Nephron (organoid): ENCODE measurements around the gene DIPK1B.

Experiments used
- H3K27ac Mint-ChIP-seq, 3 experiments: 2 replicates each; pipeline ENCODE4 v1.8.0; 2020; ENCODE audit warnings: mixed read lengths in 3 of 3, mild to moderate bottlenecking in 2 of 3, moderate library complexity in 1 of 3
- H3K27me3 Mint-ChIP-seq: 2 replicates; pipeline ENCODE4 v1.8.0; 2021; ENCODE audit warnings: low read depth, mild to moderate bottlenecking, moderate library complexity, mixed read lengths
- H3K36me3 Mint-ChIP-seq: 2 replicates; pipeline ENCODE4 v1.8.0; 2020; ENCODE audit warnings: low read depth, mixed read lengths
- H3K4me1 Mint-ChIP-seq: 2 replicates; pipeline ENCODE4 v1.8.0; 2020; ENCODE audit warnings: mixed read lengths
- H3K4me3 Mint-ChIP-seq, 3 experiments: 2 replicates each; pipeline ENCODE4 v1.8.0; 2020; ENCODE audit warnings: mild to moderate bottlenecking in 3 of 3, mixed read lengths in 3 of 3, moderate library complexity in 2 of 3
- H3K9me3 Mint-ChIP-seq: 2 replicates; pipeline ENCODE4 v1.8.0; 2020; ENCODE audit warnings: mixed read lengths
- CTCF ChIP-seq, 3 experiments: fragments of 200-600 bp; sonication (generic); IDR thresholded peaks; one replicate each; pipeline ENCODE4 v1.5.0; 2021; ENCODE audit warnings: antibody characterized with exemption in 3 of 3; ENCODE audit not compliant: unreplicated experiment in 3 of 3

Gene DIPK1B

GRCh38 chr9:136694872-136695247 lies 17.5 kb upstream of the DIPK1B start:
- Mint-ChIP-seq H3K36me3 (no peaks in the 10 kb centered on the region), H3K27ac (peak overlapping the region; percentile 37 to 62 (median 50)), H3K9me3 (no peaks in the 10 kb centered on the region), H3K27me3 (peaks cover 25% of the 10 kb centered on the region), H3K4me3 (no peak overlapping the region), H3K4me1 (peaks cover 12% of the 10 kb centered on the region)
- TF ChIP-seq CTCF (IDR thresholded peaks at IDR 0.05; ENCODE audit: unreplicated experiment in 3 of 3), result no peak

- Mint-ChIP-seq H3K9me3 (no peaks in the 10 kb centered on the region), H3K27ac (peak overlapping the region; percentile 37 to 62 (median 50)), H3K27me3 (peaks cover 29% of the 10 kb centered on the region), H3K4me3 (no peak overlapping the region), H3K36me3 (no peaks in the 10 kb centered on the region), H3K4me1 (peaks cover 12% of the 10 kb centered on the region)
- no peak for TF ChIP-seq CTCF (IDR thresholded peaks at IDR 0.05; ENCODE audit: unreplicated experiment in 3 of 3)
These were observed 16.9 kb upstream of the DIPK1B start for GRCh38 chr9:136695435-136695895.

- no peaks in the 10 kb centered on the region for H3K36me3 Mint-ChIP-seq
- no peaks in the 10 kb centered on the region for H3K9me3 Mint-ChIP-seq
- peaks cover 12% of the 10 kb centered on the region for H3K4me1 Mint-ChIP-seq
- H3K4me3 Mint-ChIP-seq, result no peak overlapping the region
- H3K27me3 Mint-ChIP-seq, result peaks cover 33% of the 10 kb centered on the region
- peak overlapping the region in 1 of 3 experiments; percentile 53 for H3K27ac Mint-ChIP-seq
- TF ChIP-seq CTCF (IDR thresholded peaks at IDR 0.05; ENCODE audit: unreplicated experiment in 3 of 3), result no peak
These were observed 16.4 kb upstream of the DIPK1B start for GRCh38 chr9:136695955-136696354.

GRCh38 chr9:136696502-136696901 lies 15.9 kb upstream of the DIPK1B start:
- H3K27ac Mint-ChIP-seq, result no peak overlapping the region
- H3K36me3 Mint-ChIP-seq, result no peaks in the 10 kb centered on the region
- H3K9me3 Mint-ChIP-seq, result no peaks in the 10 kb centered on the region
- no peak overlapping the region for H3K4me3 Mint-ChIP-seq
- TF ChIP-seq CTCF (IDR thresholded peaks at IDR 0.05; ENCODE audit: unreplicated experiment in 3 of 3), result no peak
- peaks cover 12% of the 10 kb centered on the region for H3K4me1 Mint-ChIP-seq
- H3K27me3 Mint-ChIP-seq, result peaks cover 38% of the 10 kb centered on the region

- Mint-ChIP-seq H3K36me3 (no peaks in the 10 kb centered on the region), H3K27me3 (peaks cover 46% of the 10 kb centered on the region), H3K9me3 (no peaks in the 10 kb centered on the region), H3K4me1 (peaks cover 12% of the 10 kb centered on the region), H3K4me3 (peak overlapping the region in 1 of 3 experiments; percentile 57), H3K27ac (peak overlapping the region; percentile 88 to 97 (median 90))
- no peak for TF ChIP-seq CTCF (IDR thresholded peaks at IDR 0.05; ENCODE audit: unreplicated experiment in 3 of 3)
These were observed 15.1 kb upstream of the DIPK1B start for GRCh38 chr9:136697146-136697820.
